NCI-H1092 treated with DMSO at 0.1 percent for 48 hours (cell line): Measurements from ENCODE around the gene MYO1E.
"Not testable (repeated sequence)": the region's sequence is repeated elsewhere in the genome, so short reads cannot be mapped to it uniquely, and the experiment has no call there.

Experiments
- DNase-seq: peaks from one replicate; lab custom pipeline; 2025; lab: John Stamatoyannopoulos, UW

The MYO1E gene

DNA sequence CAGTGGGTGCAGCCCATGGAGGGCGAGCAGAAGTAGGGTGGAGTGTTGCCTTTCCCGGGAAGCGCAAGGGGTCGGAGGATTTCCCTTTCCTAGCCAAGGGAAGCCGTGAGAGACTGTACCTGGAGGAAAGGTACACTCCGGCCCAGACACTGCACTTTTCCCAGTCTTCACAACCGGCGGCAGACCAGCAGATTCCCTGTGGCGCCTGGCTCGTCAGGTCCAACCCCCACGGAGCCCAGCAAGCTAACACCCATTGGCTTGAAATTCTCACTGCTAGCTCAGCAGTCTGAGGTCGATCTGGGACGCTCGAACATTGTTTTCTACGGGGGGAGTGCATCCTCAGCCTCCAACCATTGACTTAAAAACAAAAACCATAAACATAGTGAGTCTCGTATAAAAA, 241.2 kb downstream of the MYO1E start:
- DNase-seq: no peak

DNA sequence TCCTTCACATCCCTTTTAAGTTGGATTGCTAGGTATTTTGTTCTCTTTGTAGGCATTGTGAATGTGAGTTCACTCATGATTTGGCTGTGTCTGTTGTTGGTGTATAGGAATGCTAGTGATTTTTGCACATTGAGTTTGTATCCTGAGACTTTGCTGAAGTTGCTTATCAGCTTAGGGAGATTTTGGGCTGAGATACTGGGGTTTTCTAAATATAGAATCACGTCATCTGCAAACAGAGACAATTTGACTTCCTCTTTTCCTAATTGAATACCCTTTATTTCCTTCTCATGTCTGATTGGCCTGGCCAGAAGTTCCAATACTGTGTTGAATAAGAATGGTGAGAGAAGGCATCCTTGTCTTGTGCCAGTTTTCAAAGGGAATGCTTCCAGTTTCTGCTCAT, 245.4 kb downstream of the MYO1E start:
- not testable (repeated sequence) for DNase-seq

DNA sequence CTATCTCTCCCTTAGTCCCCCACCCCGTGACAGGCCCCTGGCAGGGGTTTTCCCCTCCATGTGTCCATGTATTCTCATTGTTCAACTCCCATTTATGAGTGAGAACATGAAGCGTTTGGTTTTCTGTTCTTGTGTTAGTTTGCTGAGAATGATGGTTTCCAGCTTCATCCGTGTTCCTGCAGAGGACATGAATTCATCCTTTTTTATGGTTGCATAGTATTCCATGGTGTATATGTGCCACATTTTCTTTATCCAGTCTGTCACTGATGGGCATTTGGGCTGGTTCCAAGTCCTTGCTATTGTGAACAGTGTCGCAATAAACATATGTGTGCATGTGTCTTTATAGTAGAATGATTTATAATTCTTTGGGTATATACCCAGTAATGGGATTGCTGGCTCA, 247.0 kb downstream of the MYO1E start:
- not testable (repeated sequence) for DNase-seq

DNA sequence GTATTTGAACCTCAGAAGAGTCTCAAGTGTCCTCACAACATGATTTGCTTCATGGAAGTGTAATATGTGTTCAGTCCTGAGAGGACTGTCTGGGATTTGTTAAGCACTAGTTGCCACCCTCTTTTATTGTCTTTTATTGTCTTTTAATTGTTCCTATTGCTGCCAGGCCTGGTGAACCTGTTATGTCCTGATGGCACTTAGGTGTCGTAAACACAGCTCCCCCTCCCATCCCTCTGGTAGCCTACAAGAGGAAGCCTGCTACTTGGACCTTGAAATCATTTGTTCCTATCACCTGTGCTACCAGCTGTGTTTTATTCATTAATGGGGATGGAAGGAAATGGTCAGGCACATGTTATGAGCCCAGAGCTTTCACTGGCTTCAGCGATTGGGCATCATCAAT, 248.4 kb downstream of the MYO1E start:
- DNase-seq: no peak

DNA sequence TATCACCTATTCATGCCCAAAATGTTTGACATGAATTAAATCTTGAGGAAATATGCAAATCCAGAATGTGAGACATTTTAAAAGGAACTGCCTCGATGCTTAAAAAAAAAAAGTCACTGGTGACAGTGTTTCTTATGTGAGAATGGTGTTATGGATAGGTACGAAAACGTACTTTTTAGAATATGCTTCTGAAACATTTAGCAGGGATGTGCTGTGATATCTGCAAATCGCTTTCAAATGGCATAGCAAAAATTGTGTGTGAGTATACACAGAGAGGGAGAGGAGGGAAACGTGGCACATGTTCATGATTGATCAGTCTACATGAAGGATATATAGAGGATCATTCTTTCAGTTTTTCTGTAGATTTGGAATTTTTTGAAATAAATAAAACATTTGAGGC, 251.7 kb downstream of the MYO1E start:
- no peak for DNase-seq

DNA sequence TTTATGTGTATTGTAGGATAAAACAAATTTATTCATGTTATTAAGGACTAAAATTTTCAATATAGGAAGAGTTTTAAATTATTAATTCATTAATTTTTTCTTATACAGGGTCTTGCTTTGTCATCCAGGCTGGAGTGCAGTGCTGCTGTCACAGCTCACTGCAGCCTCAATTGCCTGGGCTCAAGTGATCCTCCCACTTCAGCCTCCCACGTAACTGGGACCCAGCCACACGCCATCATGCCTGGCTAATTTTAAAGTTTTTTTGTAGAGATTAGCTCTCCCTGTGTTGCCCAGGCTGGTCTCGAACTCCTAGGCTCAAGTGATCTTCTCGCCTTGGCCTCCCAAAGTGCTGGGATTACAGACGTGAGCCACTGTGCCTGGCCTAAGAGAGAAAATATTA, 253.0 kb downstream of the MYO1E start:
- no peak for DNase-seq

DNA sequence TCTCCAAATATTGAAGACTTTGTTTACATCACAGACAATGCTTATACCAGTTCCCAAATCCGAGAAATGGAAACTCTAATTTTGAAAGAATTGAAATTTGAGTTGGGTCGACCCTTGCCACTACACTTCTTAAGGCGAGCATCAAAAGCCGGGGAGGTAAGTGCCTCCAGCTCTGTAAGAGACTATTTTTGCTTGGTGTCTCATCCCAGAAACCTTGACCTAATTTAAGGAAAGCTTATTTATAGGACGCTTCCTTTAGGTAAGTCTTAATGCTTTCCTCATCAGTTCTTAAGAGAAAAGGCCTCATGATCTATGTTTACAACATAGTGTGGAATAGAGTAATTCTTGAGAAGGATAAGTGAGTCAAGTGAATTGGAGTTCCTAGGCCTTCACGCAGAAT, 255.9 kb downstream of the MYO1E start:
- DNase-seq: no peak

DNA sequence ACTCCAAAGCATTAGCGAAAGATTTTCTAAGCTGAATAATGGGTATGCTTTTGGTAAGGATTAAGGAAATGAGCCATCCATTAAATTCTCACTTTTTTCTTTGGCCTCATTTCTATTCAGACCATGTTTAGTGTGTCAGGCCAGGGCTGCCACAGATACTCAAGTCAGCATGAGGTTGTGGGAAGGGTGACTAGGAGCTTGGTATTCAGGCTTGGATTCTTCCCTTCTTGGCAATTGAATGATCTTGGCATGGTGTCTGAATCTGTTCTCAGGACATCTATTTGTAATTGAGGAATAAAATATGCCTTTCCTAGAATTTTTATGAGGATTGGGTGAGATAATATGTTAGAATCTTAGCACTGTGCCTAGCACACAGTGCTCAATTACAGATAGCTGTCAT, 256.5 kb downstream of the MYO1E start:
- DNase-seq: no peak

DNA sequence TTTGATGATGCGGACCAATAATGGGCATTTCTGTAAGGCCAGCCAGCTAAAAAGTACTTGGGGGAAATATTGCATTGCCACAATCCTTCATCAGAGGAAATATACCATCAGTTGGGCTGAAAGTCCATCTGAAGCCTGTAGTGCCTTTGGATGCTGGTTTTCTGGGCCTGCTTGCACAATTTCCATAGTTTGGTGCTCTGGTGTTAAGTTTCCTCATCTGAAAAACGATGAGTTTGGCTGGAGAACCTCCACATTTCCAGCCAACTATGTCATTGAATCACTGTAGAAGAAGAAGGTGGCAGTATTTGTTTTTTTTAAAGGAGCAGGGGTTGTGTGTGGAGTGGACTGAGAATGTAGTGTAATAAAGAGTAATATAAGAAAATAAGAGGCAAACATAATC, 257.6 kb downstream of the MYO1E start:
- no peak for DNase-seq

DNA sequence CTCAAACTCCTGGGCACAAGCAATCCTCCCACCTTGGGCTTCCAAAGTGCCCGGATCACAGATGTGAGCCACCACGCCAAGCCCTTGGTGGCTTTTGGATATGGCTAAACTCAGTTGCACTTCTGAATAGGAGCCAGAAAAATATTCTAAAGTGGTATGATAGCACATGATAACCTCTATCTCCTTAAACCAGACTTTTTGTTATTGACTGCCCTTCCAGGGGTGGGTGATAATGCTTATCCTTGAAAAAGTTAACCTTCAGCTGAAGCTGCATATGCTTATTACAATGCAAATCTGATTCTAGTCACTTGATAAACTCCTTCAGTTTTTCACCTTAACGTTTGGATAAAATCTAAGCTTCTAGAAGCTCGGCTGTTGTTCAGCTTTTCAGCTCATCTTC, 261.4 kb downstream of the MYO1E start:
- DNase-seq: no peak

DNA sequence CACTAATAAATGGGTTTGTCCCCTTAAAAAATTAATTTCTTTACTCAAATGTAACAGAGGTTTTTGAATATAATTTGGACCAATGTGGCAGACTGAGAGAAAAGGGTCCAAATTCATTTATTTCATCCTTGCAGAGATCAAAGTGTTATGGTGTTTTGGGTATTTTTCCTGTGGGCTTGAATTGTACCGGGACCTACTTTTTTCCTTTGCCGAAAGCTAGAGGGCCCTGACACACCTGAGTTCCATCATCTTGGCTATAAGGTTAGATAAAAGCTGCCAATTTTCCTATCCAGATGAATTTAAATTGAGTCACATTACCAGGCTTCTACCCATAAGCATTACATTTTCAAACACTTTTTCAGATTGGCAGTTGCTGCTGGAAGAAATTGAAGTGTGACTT, 266.8 kb downstream of the MYO1E start:
- no peak for DNase-seq

DNA sequence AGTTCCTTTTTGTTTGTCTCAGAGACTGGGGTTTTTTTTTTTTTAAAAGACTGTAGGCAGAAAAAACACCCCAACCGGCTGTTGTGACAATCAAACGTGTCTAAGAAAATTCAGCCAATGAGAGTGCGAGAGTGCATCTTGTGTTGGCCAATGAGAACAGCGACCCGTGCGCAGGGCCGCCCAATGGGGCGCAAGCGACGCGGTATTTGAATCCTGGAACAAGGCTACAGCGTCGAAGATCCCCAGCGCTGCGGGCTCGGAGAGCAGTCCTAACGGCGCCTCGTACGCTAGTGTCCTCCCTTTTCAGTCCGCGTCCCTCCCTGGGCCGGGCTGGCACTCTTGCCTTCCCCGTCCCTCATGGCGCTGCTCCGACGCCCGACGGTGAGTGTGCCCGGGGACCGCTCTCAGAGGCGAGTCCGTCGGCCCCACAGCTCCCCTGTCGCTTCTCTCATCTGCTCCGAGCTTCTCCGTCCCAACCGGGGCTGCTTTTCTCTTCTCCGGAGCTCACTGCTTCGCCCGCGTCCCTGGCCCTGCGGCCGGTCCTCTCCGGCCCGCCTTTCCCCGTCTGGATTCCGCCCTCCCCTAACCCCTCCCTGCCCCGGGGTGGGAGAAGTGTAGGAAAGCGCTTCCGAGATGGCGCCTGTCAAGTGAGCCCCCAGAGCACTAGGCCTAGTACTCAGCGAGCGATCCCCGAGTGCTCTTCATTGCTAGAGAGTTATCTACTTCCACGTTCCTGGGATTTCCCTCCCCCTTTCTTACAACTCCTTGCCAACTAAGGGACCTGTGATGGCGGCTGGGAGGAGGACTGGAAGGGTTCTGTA, 267.5 kb downstream of the MYO1E start, which contains the start of gene CCNB2:
TSS of gene CCNB2 (plus strand) at position 235 of the 821 bp plus-strand sequence. CDS start at position 358, 123 bp downstream.
- peak; percentile 87 for DNase-seq

DNA sequence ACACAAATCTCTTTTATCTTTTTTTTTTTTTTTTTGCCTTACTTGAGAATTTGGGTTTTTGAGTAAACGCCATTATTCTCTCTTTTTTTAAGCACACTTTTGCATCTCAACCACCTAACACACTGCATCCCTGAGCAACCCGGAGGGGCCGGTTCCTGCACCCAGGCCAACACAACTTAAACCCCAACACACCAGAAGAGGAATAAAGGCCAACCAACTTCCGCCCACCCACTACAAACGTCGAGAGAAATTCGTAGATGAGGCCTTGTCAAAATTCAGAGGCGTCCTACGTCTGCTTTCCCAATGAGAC, 268.1 kb downstream of the MYO1E start:
- no peak for DNase-seq

DNA sequence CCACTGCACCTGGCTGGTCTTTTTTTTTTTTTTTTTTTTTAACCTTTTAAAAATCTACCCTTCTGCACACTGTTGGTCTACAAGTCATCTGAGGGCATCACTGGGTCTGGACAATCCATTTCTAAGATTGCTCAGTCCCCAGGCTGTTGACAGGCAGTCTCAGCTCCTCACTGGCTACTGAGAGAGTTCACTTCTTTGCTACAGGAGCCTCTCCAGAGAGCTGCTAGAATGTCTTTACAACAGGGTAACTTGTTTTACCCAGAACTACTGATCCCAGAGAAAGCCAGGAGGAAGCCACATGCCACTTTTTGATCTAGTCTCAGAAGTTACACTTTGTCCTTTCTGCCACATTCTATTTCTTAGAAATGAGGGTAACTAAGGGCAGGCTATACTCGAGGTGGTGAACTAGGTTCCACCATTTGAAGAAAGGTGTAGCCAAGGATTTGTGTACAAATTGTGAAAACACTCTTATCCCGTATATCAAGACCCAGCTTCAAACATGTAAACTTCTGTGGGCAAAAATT, 273.4 kb downstream of the MYO1E start:
- DNase-seq: no peak

DNA sequence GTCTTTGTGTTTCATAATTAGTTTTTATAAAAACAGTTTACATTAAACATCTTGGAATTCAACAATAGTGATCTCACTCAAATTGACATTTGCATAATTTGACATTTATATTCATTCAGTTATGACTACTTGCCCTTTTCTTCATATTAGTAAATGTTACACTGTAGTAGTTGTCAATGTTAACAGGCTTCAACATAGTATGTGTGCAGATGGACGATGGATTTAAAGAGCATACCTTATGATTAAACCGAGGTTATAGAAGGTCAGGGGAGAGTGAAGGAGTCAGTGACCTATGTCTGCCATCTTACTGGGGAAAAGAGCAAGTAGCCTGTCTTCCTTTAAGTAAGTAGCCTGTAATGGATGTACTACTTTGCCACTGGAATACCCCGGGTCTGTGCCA, 276.2 kb downstream of the MYO1E start:
- DNase-seq: no peak

DNA sequence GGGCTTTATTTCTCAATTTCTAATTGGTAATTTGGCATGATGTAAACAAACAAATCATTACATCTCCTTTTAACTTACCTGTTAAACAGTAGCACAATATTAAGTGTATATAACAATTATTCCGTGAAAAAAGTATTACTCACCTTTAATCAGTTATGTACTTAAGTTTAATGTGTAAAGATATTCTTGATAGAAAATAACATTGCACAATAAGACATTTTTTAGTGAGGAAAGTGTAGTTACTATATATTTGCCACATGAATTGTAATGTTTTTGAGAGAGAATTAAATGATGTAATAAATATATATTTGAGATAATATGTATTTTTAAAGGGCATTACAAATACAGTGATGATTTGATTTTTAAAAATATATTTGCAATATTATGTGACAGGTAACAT, 278.6 kb downstream of the MYO1E start:
- no peak for DNase-seq

DNA sequence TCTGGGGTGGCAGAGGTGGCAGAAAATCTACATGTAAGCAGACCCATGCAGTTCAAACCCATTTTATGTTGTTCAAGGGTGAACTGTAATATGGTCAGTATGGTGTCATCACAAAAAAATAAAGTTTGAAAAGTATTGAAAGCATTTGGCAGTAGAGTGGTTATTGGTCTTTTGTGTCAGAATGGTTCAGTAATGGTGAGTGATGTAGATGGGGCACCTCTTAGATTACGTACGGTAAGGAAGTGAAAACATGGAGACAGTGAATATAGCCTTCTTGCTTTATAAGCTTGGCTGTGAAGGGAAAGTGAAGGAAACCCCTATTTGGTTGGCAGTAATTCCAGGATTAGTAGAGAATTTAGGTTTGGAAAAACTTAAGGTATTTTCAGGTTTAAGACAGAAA, 284.9 kb downstream of the MYO1E start:
- no peak for DNase-seq
